ENCODE measurements around the gene RPL39. TPM values are rescaled to one million over a fixed set of nuclear protein-coding genes. Genes with fewer than 3 reads are reported as not detected.
"Not testable (repeated sequence)": the region's sequence is repeated elsewhere in the genome, so short reads cannot be mapped to it uniquely, and the experiment has no call there.

RPL39 gene
- total RNA-seq, 1 donor from 2014 or later: 2,075 TPM

DNA sequence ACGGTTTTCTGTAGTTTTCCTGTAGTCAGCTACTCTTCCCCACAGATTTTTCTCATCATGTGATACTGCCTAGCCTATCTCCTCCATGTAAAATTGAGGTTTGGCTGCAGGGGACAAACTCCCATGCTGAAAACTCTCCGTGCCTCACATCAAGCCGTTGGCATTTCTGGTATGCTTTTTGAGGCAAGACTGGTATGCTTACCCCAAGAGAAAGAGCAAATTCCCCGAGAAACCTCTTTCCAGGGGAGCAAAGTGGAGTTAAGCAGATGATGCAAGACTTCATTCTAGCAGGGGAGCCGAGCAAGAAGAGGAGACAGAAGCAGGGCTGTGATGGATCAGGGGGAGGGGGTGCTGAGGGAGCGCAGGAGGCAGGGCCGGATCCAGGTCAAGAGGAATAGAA lies 28.2 kb downstream of the RPL39 start:
- DNase-seq (ENCODE audit: low read depth in 2 of 2): no peak

DNA sequence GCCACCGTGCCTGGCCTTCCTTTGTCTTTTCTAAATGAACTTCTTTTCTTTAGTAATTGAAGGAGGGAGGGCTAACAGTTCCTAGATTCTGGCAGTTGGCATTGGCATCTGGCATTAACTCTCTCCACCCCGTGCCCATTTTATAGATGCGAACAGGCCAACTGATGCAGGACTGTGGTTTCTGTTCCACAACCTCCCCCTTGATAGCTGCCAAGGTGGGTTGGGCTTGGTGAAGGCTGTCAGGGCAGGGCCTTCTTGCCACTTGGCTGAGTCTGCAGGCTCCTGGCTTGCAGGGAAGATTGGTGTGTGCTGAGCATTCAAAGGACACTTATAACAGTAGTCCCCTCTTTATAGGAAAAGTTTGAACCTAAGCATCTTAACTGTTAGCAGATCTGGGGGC lies 28.7 kb downstream of the RPL39 start:
- DNase-seq (ENCODE audit: low read depth in 2 of 2): no peak

DNA sequence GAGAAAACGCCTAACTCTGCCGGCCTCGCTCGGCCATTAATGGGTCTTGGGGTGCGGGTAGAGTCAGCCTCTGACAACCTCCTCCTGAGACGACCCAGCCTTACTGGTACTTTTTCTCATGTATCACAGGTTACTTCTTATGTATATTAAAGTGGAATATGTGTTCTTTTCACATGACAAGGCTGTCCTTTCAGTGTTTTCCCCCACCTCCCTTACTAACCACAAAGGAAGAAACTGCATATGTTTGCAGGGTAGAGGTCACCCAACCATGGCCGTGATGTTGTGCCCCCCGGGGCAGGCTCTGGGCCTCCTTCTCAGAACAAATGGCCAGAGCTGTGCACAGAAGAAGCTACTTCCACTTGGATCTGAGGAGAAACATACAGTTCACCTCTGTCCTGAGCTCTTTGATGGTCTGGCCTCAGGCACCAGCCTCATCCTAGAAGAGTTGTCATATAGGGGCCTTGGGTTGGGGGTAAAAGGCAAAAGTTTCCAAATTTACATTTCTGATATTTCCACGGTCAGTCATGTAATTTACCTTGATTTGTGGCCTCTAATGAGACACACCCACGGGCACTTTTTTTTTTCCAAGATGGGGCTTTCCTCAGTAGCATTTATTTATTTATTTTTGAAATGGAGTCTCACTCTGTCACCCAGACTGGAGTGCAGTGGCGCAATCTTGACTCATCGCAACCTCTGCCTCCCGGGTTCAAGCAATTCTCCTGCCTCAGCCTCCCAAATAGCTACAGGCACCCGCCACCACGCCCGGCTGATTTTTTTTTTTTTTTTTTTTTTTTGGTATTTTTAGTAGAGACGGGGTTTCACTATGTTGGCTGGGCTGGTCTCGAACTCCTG lies 31.2 kb downstream of the RPL39 start:
- no peak for DNase-seq (ENCODE audit: low read depth in 2 of 2)

DNA sequence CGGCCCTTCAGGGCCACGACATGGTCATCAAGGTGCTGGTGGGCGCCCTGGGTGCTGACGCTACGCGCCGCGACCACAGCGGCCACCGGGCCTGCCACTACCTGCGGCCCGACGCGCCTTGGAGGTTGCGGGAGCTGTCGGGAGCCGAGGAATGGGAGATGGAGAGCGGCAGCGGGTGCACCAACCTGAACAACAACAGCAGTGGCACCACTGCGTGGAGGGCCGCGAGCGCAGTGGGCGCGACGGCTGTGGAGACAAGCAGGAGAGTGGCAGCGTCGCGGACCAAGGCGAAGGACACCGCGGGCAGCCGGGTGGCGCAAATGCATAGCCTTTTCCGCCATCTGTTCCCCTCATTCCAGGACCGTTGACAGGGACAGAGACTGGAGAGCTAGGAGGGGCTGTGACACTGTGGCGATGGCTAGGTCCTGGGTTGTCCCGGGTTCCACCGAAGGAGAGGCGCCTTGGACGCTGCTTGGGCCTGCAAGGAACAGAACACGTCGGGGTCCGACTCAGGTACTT lies 32.1 kb downstream of the RPL39 start:
- no peak for DNase-seq (ENCODE audit: low read depth in 2 of 2)

DNA sequence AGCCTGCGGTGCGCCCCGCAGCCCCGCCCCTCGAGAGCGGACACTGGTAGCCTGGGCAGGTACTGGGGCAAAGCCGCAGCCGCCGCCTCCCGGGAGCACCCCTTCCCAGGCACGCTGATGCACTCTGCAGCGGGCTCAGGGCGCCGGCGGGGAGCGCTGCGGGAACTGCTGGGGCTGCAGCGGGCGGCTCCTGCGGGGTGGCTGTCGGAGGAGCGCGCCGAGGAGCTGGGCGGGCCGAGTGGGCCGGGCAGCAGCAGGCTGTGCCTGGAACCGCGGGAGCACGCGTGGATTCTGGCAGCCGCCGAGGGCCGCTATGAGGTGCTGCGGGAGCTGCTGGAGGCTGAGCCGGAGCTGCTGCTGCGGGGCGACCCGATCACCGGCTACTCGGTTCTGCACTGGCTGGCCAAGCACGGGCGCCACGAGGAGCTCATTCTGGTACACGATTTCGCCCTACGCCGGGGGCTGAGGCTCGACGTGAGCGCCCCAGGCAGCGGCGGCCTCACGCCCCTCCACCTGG lies 32.6 kb downstream of the RPL39 start:
- peak in 1 of 2 donors; percentile 7 for DNase-seq (ENCODE audit: low read depth in 2 of 2)

DNA sequence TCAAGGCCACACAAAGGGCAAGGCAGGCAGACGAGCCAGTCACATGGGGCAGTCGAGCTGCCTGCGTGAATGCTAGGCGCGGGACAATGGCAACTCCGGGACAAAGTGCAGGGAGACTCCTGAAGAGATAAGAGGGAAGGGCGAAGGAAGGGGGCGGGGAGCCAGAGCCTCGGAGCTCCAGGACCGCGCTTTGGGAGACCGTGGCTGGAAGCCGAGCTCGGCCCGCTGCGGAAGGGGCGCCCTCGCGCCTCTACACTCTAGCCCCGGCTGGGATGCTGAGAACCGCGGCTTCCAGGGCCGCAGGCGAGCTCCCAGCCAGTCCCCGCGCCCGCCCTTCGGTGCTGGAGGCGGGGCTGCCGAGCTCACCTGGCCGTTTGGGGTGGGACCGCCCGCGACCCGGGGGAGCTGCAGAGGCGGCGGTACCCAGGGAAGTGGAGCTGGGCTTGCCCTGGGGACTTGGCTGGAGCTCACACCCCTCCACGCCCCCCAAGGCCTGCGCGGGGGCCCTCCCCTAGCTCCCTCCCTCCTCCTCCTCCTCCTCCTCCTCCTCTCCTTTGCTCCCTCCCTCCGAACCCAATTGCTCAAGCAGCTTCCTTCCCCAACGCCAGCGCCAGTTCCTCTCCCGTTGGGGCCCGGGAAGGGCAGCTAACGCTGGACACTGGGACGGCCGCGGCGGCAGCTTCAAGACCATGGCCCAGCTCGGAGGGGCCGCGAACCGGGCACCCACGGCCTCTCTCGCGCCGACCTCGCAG lies 33.3 kb downstream of the RPL39 start, which contains the start of gene SOWAHD:
Gene SOWAHD, plus strand, starts transcription at position 610 of the 752 bp plus-strand sequence. Its CDS starts 80 bp downstream, at position 690.
- DNase-seq (ENCODE audit: low read depth in 2 of 2): no peak

DNA sequence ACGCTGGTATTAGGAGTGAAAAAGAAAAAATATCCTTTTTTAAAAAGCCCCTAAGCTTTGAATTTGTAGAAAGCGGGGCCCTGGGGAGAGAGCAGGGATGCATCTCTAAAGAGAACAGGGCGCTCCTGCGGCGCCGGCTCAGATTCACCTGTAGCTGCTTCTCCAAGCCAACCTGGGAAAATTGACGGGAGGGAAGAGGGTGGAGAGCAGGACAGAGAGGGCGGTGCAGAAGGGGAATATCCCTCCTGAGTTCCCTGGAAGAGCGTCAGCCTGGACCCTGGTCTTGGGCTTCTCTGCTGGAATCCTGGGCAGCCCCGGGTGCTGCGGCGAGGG lies 33.8 kb downstream of the RPL39 start:
- no peak for DNase-seq (ENCODE audit: low read depth in 2 of 2)

DNA sequence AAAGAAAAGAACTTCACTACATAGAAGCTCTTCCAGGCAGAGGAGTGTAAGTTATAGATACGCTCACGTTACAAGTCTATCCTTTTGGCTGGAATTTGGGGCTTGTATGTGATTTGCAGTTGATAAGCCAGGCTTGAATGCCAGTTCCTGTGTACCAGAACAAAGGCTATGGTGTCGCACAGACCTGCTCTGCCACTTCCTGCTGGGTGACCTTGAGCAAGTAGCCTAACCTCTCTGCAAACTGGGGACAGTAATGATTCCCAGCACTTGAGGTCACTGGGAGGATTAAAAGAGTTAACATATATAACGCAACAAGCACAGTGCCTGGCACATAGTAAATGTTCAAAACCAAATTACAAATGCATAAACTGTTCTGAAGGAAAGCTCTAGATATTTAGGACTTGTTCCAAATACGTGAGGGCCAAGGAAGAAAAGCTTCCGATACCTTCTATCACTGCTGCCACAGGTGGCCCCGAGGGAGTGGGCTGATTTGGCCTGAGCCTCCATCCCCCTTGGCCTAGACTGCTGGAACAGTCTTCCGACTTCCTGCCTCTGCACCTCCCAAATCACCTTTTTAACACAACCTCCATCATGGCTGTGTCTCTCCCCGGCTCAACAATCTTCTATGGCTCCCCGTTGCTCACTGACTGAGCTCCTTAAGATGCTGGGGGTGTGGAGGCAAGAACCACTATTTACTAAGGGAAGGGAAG lies 34.3 kb downstream of the RPL39 start:
- DNase-seq (ENCODE audit: low read depth in 2 of 2): no peak

DNA sequence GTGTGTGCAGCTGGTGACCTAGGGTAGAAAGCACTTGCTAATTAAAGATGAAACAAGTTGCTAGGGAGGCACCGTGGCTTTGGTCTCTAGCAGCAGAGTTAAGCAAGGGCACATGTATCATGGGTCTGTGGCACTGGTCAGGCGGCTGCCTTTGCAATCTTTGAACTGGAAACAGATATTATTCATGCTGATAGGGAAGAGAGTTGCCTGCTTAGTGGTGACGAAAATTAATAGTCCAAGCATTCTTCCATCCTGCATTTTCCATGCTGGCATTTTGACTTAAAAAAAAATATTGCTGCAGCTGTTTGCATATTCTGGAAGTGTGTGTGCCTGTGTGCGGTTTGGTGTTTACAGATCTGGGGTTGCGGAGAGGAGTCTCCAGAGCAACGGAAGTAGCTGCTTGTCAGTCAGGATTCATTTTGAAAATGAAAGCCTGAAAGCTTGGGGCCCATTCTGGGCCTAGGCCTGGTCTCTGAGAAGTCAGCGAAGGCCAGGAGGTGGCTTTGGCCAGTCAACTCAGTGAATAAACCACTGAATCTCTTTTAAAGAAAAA lies 35.4 kb downstream of the RPL39 start:
- no peak for DNase-seq (ENCODE audit: low read depth in 2 of 2)

DNA sequence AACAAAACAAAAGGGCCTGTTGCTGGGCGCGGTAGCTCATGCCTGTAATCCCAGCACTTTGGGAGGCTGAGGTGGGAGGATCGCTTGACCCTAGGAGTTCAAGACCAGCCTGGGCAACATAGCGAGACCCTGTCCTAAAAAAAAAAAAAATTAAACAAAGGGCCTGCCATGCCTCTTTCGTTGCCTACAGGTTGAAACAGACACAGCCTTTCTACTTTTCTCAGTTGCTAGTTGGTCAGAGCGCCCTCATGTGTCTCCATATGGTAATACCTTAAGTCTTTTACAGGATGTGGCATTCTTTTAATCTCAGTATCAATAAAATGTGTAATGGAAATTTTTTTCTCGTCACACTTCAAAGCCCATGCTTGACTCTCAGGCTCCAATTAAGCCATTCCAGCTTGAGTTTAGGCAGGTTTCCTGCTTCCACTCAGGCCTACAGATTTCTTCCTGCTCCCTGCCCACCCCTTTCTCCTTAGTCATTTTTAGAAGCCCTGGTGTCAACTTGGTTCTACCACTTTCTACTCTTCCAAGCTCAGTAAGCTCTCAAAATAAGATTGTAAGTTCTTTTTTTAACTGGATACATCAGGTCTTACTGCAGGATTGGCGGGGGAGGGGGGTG lies 37.7 kb downstream of the RPL39 start:
- DNase-seq (ENCODE audit: low read depth in 2 of 2): peak; percentile 45 to 46

DNA sequence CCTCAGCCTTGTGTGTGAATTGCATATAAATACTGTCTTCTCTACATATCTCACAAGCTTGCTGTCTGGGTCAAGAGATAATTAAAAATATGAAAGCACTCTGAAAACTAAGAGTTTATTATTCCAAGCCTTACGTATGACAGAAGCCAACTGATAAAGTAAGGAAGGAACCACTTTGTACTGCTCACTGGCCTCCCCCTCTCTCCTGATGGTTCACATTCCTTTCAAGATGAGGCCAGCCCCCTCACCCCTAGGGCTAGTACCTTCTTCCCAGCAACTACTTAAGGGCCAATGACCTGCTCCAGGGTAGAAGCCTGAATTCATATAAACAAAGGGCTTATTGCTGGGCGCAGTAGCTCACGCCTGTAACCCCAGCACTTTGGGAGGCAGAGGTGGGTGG lies 38.4 kb downstream of the RPL39 start:
- DNase-seq (ENCODE audit: low read depth in 2 of 2): no peak

DNA sequence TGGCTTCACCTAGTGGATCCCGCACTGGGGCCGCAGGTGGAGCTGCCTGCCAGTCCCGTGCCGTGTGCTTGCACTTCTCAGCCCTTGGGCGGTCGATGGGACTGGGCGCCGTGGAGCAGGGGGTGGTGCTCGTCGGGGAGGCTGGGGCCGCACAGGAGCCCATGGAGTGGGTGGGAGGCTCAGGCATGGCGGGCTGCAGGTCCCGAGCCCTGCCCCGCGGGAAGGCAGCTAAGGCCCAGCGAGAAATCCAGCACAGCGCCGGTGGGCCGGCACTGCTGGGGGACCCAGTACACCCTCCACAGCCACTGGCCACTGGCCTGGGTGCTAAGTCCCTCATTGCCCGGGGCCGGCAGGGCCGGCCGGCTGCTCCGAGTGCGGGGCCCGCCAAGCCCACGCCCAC lies 40.7 kb downstream of the RPL39 start:
- DNase-seq (ENCODE audit: low read depth in 2 of 2): not testable (repeated sequence)

DNA sequence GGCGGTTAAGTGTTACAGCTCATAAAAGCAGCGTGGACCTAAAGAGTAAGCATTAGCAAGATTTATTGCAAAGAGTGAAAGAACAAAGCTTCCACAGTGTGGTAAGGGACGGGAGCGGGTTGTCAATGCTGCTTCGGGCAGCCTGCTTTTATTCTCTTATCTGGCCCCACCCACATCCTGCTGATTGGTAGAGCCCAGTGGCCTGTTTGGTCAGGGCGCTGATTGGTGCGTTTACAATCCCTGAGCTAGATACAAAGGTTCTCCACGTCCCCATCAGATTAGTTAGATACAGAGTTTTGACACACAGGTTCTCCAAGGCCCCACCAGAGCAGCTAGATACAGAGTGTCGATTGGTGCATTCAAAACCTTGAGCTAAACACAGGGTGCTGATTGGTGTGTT lies 41.3 kb downstream of the RPL39 start:
- DNase-seq (ENCODE audit: low read depth in 2 of 2): not testable (repeated sequence)

DNA sequence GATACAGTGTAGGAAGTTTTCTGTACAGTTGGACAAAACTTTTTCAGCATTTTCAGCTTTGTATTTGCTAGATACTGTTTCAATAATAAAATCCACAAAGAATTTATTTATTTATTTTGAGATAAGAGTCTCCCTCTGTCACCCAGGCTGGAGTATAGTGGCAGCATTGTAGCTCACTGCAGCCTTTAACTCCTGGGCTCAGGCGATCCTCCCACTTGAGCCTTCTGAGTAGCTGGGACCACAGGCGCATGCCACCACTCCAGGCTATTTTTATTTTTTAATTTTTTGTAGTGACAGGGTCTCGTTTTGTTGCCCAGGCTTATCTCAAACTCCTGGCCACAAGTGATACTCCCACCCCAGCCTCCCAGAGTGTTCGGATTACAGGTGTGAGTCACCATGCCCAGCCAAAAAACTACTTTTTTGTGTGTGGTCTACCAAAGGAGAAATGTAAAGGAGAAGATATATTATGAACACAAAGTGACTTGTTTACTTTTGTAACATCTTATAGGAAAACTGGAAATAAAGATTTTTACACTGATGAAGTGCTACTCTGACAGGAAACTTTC lies 46.1 kb downstream of the RPL39 start:
- DNase-seq (ENCODE audit: low read depth in 2 of 2): no peak

DNA sequence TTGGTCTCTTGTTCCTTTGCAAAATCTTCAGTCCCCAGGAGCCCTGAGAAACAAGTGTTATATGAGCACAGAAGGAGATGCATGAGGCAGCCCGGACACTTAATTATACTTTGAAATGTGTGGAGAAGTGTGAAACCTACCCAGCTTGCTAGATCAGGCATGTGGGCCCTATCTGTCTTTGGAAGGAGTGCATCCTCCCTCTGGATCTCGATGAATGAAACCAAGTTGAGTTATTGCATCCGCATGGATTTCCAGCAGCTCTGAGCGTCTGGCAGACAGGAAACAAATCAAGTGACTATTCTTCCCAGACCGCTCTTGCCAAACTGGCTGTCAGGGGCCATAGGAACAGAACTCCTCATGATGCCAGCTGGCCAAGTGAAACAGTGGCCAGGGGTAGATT lies 52.7 kb downstream of the RPL39 start:
- DNase-seq (ENCODE audit: low read depth in 2 of 2): peak in 1 of 2 donors; percentile 43

Other genes starting within 250 kb of the RPL39 start
- gene STEEP1, start 226.2 kb downstream of the RPL39 start, total RNA-seq: 34.4 and 36.9 TPM in 2 replicates
- 15.1 and 23.4 TPM in 2 replicates for gene UBE2A, start 217.1 kb downstream of the RPL39 start, total RNA-seq
- gene NKRF, start 185.2 kb downstream of the RPL39 start, total RNA-seq: 3.1 and 4.4 TPM in 2 replicates
- gene SEPTIN6, start 98.5 kb downstream of the RPL39 start, total RNA-seq: 15.1 and 32.9 TPM in 2 replicates
- not detected in 2 replicates for gene SOWAHD, start 33.0 kb downstream of the RPL39 start, total RNA-seq
- gene UPF3B, start 61.3 kb upstream of the RPL39 start, total RNA-seq: 1.7 and 1.8 TPM in 2 replicates
- gene RNF113A, start 80.1 kb upstream of the RPL39 start, total RNA-seq: 12.8 and 15.2 TPM in 2 replicates
- gene NDUFA1, start 80.2 kb upstream of the RPL39 start, total RNA-seq: 74.3 and 128 TPM in 2 replicates
- not detected in 2 replicates for gene AKAP14, start 104.3 kb upstream of the RPL39 start, total RNA-seq
- 2.4 and 2.8 TPM in 2 replicates for gene NKAP, start 152.1 kb upstream of the RPL39 start, total RNA-seq

All from dermis microvascular lymphatic vessel endothelial cell (primary cell).